ENCODE results near the gene ABCA2. TPM values are rescaled to one million over a fixed set of nuclear protein-coding genes. Genes with fewer than 3 reads are reported as not detected.

The ABCA2 gene
- total and polyA plus RNA-seq, 9 of the 15 experiments (the other 6 are each of a cell fraction or from before 2014, with no cell fraction given) = 0.69 to 16.3 (median 6.1) TPM; not detected in 2

DNA sequence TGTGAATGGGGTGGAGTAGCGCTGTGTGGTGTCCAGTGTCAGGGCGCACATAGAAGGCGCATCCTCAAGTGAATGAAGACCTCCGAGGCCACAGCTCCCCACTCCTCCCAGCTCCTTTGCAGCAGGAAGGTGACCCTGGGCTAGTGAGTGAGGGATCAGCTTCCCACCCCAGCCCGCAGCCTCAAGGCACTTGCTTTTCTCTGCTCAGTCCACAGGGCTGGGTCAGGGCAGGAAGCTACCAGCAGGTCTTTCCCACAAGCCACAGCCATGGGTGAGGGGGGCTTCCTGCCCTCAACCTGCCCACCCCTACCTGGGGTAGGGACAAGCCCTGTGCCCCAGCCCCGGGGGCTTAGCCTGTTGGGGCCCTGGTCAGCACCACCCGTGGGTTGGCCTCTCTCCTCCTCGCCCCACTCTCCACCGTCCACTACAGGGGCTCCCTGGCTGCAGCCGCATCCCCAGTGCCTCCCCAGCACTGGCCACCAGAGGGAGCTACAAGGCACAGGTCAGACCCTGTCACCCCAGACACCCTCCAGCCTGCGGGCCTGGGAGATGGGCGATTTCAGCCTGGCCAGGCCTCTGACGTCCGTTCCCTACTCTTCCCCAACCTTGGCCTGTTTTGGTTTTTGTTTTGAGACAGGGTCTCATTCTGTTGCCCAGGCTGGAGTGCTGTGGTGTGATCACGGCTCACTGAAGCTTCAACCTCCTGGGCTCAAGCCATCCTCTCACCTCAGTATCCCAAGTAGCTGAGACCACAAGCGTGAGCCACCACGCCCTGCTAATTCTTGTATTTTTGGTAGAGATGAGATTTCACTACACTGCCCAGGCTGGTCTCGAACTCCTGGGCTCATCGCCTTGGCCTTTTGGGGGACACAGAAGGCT lies 1.3 kb upstream of the ABCA2 start (continued):
- TF ChIP-seq, protein P1, sequence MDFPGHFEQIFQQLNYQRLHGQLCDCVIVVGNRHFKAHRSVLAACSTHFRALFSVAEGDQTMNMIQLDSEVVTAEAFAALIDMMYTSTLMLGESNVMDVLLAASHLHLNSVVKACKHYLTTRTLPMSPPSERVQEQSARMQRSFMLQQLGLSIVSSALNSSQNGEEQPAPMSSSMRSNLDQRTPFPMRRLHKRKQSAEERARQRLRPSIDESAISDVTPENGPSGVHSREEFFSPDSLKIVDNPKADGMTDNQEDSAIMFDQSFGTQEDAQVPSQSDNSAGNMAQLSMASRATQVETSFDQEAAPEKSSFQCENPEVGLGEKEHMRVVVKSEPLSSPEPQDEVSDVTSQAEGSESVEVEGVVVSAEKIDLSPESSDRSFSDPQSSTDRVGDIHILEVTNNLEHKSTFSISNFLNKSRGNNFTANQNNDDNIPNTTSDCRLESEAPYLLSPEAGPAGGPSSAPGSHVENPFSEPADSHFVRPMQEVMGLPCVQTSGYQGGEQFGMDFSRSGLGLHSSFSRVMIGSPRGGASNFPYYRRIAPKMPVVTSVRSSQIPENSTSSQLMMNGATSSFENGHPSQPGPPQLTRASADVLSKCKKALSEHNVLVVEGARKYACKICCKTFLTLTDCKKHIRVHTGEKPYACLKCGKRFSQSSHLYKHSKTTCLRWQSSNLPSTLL (IDR thresholded peaks at IDR 0.05) = no peak
- TF ChIP-seq, protein P2, sequence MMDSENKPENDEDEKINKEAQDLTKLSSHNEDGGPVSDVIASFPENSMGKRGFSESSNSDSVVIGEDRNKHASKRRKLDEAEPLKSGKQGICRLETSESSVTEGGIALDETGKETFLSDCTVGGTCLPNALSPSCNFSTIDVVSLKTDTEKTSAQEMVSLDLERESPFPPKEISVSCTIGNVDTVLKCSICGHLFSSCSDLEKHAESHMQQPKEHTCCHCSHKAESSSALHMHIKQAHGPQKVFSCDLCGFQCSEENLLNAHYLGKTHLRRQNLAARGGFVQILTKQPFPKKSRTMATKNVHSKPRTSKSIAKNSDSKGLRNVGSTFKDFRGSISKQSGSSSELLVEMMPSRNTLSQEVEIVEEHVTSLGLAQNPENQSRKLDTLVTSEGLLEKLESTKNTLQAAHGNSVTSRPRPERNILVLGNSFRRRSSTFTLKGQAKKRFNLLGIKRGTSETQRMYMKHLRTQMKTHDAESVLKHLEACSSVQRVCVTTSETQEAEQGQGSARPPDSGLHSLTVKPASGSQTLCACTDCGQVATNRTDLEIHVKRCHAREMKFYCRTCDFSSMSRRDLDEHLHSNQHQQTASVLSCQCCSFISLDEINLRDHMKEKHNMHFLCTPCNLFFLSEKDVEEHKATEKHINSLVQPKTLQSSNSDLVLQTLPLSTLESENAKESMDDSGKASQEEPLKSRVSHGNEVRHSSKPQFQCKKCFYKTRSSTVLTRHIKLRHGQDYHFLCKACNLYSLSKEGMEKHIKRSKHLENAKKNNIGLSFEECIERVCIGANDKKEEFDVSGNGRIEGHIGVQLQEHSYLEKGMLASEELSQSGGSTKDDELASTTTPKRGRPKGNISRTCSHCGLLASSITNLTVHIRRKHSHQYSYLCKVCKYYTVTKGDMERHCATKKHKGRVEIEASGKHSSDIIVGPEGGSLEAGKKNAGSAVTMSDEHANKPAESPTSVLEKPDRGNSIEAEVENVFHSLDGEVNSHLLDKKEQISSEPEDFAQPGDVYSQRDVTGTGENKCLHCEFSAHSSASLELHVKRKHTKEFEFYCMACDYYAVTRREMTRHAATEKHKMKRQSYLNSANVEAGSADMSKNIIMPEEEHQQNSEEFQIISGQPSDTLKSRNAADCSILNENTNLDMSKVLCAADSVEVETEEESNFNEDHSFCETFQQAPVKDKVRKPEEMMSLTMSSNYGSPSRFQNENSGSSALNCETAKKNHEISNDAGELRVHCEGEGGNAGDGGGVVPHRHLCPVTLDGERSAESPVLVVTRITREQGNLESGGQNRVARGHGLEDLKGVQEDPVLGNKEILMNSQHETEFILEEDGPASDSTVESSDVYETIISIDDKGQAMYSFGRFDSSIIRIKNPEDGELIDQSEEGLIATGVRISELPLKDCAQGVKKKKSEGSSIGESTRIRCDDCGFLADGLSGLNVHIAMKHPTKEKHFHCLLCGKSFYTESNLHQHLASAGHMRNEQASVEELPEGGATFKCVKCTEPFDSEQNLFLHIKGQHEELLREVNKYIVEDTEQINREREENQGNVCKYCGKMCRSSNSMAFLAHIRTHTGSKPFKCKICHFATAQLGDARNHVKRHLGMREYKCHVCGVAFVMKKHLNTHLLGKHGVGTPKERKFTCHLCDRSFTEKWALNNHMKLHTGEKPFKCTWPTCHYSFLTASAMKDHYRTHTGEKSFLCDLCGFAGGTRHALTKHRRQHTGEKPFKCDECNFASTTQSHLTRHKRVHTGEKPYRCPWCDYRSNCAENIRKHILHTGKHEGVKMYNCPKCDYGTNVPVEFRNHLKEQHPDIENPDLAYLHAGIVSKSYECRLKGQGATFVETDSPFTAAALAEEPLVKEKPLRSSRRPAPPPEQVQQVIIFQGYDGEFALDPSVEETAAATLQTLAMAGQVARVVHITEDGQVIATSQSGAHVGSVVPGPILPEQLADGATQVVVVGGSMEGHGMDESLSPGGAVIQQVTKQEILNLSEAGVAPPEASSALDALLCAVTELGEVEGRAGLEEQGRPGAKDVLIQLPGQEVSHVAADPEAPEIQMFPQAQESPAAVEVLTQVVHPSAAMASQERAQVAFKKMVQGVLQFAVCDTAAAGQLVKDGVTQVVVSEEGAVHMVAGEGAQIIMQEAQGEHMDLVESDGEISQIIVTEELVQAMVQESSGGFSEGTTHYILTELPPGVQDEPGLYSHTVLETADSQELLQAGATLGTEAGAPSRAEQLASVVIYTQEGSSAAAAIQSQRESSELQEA (IDR thresholded peaks at IDR 0.05; ENCODE audit: low read depth) = no peak
- no peak for TF ChIP-seq CHCHD3 (CRISPR knock-in tag; IDR thresholded peaks at IDR 0.05)
- TF ChIP-seq RAD51 (IDR thresholded peaks at IDR 0.05; ENCODE audit: borderline replicate concordance, low read depth) = no peak
- peak; percentile 54; the same call in 1 of the 2 replicates for TF ChIP-seq CREM (IDR thresholded peaks at IDR 0.05; ENCODE audit: low read depth)
- TF ChIP-seq SIX5 (IDR thresholded peaks at IDR 0.05; ENCODE audit: borderline replicate concordance in 1 of 2, insufficient read depth in 1 of 2, low read depth in 1 of 2, low read length in 2 of 2) = no peak
- peak; percentile 51; the same call in 1 of the 2 replicates for TF ChIP-seq CTBP1 (IDR thresholded peaks at IDR 0.05; ENCODE audit: borderline replicate concordance)
- TF ChIP-seq BCOR (IDR thresholded peaks at IDR 0.05) = peak; percentile 96
- no peak for TF ChIP-seq CREB1 (IDR thresholded peaks at IDR 0.05)
- TF ChIP-seq CREB1 (CRISPR knock-in tag; IDR thresholded peaks at IDR 0.05) = no peak
- TF ChIP-seq, protein P3, sequence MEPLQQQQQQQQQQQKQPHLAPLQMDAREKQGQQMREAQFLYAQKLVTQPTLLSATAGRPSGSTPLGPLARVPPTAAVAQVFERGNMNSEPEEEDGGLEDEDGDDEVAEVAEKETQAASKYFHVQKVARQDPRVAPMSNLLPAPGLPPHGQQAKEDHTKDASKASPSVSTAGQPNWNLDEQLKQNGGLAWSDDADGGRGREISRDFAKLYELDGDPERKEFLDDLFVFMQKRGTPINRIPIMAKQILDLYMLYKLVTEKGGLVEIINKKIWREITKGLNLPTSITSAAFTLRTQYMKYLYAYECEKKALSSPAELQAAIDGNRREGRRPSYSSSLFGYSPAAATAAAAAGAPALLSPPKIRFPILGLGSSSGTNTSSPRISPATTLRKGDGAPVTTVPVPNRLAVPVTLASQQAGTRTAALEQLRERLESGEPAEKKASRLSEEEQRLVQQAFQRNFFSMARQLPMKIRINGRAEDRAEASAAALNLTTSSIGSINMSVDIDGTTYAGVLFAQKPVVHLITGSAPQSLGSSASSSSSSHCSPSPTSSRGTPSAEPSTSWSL (CRISPR knock-in tag; IDR thresholded peaks at IDR 0.05; ENCODE audit: borderline replicate concordance) = no peak
- TF ChIP-seq JUN (IDR thresholded peaks at IDR 0.05; ENCODE audit: borderline replicate concordance, low read depth, low read length) = no peak
- TF ChIP-seq JUN (CRISPR knock-in tag; IDR thresholded peaks at IDR 0.05; ENCODE audit: borderline replicate concordance) = 0 out of 2 replicates have a peak, but pooled peaks have one; percentile 6
